Esophagus muscularis mucosa (tissue), 4 donors: ENCODE measurements around the gene LRRC8C.

Source experiments
- CTCF ChIP-seq, 3 experiments: fragments of 200-600 bp in 2 of 3; fragments of 450-650 bp in 1 of 3; sonication (generic) in 2 of 3; IDR thresholded peaks; one replicate each; pipeline ENCODE4 v1.5.1; 2017 to 2019; ENCODE audit warnings: antibody characterized with exemption in 3 of 3, mild to moderate bottlenecking in 2 of 3, moderate library complexity in 1 of 3
- EP300 ChIP-seq: sonication (generic); formaldehyde crosslinking; IDR thresholded peaks from one replicate; pipeline ENCODE4 v1.6.1; 2017; ENCODE audit warnings: antibody characterized with exemption
- POLR2A ChIP-seq: fragments of 450-650 bp; IDR thresholded peaks from one replicate; pipeline ENCODE4 v1.6.1; 2017; ENCODE audit warnings: antibody characterized with exemption, moderate library complexity, mild to moderate bottlenecking, low read depth
- POLR2AphosphoS5 ChIP-seq, 2 donors: sonication (generic); formaldehyde crosslinking; IDR thresholded peaks; one replicate each; pipeline ENCODE4 v1.6.1; 2017; ENCODE audit warnings: antibody characterized with exemption in 2 of 2

- no peak for TF ChIP-seq POLR2A
- TF ChIP-seq CTCF (IDR thresholded peaks at IDR 0.05): no peak
- TF ChIP-seq POLR2AphosphoS5 (IDR thresholded peaks at IDR 0.05): no peak
- no peak for TF ChIP-seq EP300
These were observed 45.2 kb upstream of the LRRC8C start for GRCh38 chr1:89587729-89588161.
